Measurements from ENCODE around the gene INTS11.

INTS11 gene

GRCh38 chr1:1334835-1335234 lies 10.4 kb upstream of the INTS11 start:
- Histone ChIP-seq H3K27me3 (ENCODE audit: insufficient read depth, low read length) (no peaks in the 10 kb centered on the region), H3K4me1 (ENCODE audit: control insufficient read depth, insufficient read depth, low read length, unreplicated experiment) (peaks cover 3% of the 10 kb centered on the region), H2AFZ (ENCODE audit: low read length, unreplicated experiment) (no peak overlapping the region), H3K79me2 (ENCODE audit: control insufficient read depth, insufficient read depth, low read length, unreplicated experiment) (no peaks in the 10 kb centered on the region), H3K4me3 (ENCODE audit: low read depth, low read length) (no peak overlapping the region), H3K36me3 (ENCODE audit: insufficient read depth, low read length) (peaks cover 3% of the 10 kb centered on the region; the same call in 1 of the 2 replicates), H3K27ac (ENCODE audit: low read depth, low read length) (no peak overlapping the region)

DNA sequence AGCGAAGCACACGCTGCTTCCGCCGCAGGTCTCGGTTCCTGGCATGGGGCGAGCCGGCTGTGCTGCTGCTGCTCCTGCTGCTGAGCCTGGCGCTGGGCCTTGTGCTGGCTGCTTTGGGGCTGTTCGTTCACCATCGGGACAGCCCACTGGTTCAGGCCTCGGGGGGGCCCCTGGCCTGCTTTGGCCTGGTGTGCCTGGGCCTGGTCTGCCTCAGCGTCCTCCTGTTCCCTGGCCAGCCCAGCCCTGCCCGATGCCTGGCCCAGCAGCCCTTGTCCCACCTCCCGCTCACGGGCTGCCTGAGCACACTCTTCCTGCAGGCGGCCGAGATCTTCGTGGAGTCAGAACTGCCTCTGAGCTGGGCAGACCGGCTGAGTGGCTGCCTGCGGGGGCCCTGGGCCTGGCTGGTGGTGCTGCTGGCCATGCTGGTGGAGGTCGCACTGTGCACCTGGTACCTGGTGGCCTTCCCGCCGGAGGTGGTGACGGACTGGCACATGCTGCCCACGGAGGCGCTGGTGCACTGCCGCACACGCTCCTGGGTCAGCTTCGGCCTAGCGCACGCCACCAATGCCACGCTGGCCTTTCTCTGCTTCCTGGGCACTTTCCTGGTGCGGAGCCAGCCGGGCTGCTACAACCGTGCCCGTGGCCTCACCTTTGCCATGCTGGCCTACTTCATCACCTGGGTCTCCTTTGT lies 9.2 kb upstream of the INTS11 start:
- Histone ChIP-seq H3K27me3 (ENCODE audit: insufficient read depth, low read length) (no peaks in the 10 kb centered on the region), H3K36me3 (ENCODE audit: insufficient read depth, low read length) (peaks cover 3% of the 10 kb centered on the region; the same call in 1 of the 2 replicates), H3K79me2 (ENCODE audit: control insufficient read depth, insufficient read depth, low read length, unreplicated experiment) (no peaks in the 10 kb centered on the region), H3K27ac (ENCODE audit: low read depth, low read length) (no peak overlapping the region), H3K4me3 (ENCODE audit: low read depth, low read length) (no peak overlapping the region), H2AFZ (ENCODE audit: low read length, unreplicated experiment) (no peak overlapping the region), H3K4me1 (ENCODE audit: control insufficient read depth, insufficient read depth, low read length, unreplicated experiment) (peaks cover 3% of the 10 kb centered on the region)

- Histone ChIP-seq H3K79me2 (ENCODE audit: control insufficient read depth, insufficient read depth, low read length, unreplicated experiment) (no peaks in the 10 kb centered on the region), H3K27ac (ENCODE audit: low read depth, low read length) (no peak overlapping the region), H3K4me1 (ENCODE audit: control insufficient read depth, insufficient read depth, low read length, unreplicated experiment) (peaks cover 3% of the 10 kb centered on the region), H3K36me3 (ENCODE audit: insufficient read depth, low read length) (peaks cover 2% of the 10 kb centered on the region; the same call in 1 of the 2 replicates), H3K27me3 (ENCODE audit: insufficient read depth, low read length) (no peaks in the 10 kb centered on the region), H2AFZ (ENCODE audit: low read length, unreplicated experiment) (no peak overlapping the region), H3K4me3 (ENCODE audit: low read depth, low read length) (no peak overlapping the region)
Measured at GRCh38 chr1:1332774-1333480, 8.5 kb upstream of the INTS11 start.

DNA sequence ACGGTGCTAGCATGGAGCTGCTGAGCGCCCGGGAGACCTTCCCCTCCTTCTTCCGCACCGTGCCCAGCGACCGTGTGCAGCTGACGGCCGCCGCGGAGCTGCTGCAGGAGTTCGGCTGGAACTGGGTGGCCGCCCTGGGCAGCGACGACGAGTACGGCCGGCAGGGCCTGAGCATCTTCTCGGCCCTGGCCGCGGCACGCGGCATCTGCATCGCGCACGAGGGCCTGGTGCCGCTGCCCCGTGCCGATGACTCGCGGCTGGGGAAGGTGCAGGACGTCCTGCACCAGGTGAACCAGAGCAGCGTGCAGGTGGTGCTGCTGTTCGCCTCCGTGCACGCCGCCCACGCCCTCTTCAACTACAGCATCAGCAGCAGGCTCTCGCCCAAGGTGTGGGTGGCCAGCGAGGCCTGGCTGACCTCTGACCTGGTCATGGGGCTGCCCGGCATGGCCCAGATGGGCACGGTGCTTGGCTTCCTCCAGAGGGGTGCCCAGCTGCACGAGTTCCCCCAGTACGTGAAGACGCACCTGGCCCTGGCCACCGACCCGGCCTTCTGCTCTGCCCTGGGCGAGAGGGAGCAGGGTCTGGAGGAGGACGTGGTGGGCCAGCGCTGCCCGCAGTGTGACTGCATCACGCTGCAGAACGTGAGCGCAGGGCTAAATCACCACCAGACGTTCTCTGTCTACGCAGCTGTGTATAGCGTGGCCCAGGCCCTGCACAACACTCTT lies 7.7 kb upstream of the INTS11 start:
- Histone ChIP-seq H3K79me2 (ENCODE audit: control insufficient read depth, insufficient read depth, low read length, unreplicated experiment) (no peaks in the 10 kb centered on the region), H3K4me3 (ENCODE audit: low read depth, low read length) (no peak overlapping the region), H3K36me3 (ENCODE audit: insufficient read depth, low read length) (no peaks in the 10 kb centered on the region), H2AFZ (ENCODE audit: low read length, unreplicated experiment) (no peak overlapping the region), H3K27me3 (ENCODE audit: insufficient read depth, low read length) (no peaks in the 10 kb centered on the region), H3K4me1 (ENCODE audit: control insufficient read depth, insufficient read depth, low read length, unreplicated experiment) (peaks cover 3% of the 10 kb centered on the region), H3K27ac (ENCODE audit: low read depth, low read length) (no peak overlapping the region)

DNA sequence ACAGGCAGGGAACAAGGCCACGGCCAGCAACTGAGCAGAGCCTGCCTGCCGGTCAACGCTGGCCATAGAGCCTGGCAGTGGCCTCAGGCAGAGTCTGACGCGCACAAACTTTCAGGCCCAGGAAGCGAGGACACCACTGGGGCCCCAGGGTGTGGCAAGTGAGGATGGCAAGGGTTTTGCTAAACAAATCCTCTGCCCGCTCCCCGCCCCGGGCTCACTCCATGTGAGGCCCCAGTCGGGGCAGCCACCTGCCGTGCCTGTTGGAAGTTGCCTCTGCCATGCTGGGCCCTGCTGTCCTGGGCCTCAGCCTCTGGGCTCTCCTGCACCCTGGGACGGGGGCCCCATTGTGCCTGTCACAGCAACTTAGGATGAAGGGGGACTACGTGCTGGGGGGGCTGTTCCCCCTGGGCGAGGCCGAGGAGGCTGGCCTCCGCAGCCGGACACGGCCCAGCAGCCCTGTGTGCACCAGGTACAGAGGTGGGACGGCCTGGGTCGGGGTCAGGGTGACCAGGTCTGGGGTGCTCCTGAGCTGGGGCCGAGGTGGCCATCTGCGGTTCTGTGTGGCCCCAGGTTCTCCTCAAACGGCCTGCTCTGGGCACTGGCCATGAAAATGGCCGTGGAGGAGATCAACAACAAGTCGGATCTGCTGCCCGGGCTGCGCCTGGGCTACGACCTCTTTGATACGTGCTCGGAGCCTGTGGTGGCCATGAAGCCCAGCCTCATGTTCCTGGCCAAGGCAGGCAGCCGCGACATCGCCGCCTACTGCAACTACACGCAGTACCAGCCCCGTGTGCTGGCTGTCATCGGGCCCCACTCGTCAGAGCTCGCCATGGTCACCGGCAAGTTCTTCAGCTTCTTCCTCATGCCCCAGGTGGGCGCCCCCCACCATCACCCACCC lies 6.9 kb upstream of the INTS11 start, which contains the start of gene TAS1R3:
Gene TAS1R3, plus strand, starts transcription at position 213 of the 898 bp plus-strand sequence. Its CDS starts 66 bp downstream, at position 279.
- H3K27ac ChIP-seq (ENCODE audit: low read depth, low read length) = no peak within 1 kb of the TSS
- H3K79me2 ChIP-seq (ENCODE audit: control insufficient read depth, insufficient read depth, low read length, unreplicated experiment) = no peaks in the 10 kb centered on the region
- H2AFZ ChIP-seq (ENCODE audit: low read length, unreplicated experiment) = no peak within 1 kb of the TSS
- peaks cover 3% of the 10 kb centered on the region for H3K4me1 ChIP-seq (ENCODE audit: control insufficient read depth, insufficient read depth, low read length, unreplicated experiment)
- no peaks in the 10 kb centered on the region for H3K36me3 ChIP-seq (ENCODE audit: insufficient read depth, low read length)
- no peaks in the 10 kb centered on the region for H3K27me3 ChIP-seq (ENCODE audit: insufficient read depth, low read length)
- H3K4me3 ChIP-seq (ENCODE audit: low read depth, low read length) = no peak within 1 kb of the TSS

- Histone ChIP-seq H3K4me3 (ENCODE audit: low read depth, low read length) (no peak overlapping the region), H3K27ac (ENCODE audit: low read depth, low read length) (no peak overlapping the region), H3K27me3 (ENCODE audit: insufficient read depth, low read length) (no peaks in the 10 kb centered on the region), H3K36me3 (ENCODE audit: insufficient read depth, low read length) (no peaks in the 10 kb centered on the region), H3K4me1 (ENCODE audit: control insufficient read depth, insufficient read depth, low read length, unreplicated experiment) (peaks cover 9% of the 10 kb centered on the region), H3K79me2 (ENCODE audit: control insufficient read depth, insufficient read depth, low read length, unreplicated experiment) (peaks cover 7% of the 10 kb centered on the region), H2AFZ (ENCODE audit: low read length, unreplicated experiment) (no peak overlapping the region)
Measured at GRCh38 chr1:1330366-1331067, 6.1 kb upstream of the INTS11 start.

DNA sequence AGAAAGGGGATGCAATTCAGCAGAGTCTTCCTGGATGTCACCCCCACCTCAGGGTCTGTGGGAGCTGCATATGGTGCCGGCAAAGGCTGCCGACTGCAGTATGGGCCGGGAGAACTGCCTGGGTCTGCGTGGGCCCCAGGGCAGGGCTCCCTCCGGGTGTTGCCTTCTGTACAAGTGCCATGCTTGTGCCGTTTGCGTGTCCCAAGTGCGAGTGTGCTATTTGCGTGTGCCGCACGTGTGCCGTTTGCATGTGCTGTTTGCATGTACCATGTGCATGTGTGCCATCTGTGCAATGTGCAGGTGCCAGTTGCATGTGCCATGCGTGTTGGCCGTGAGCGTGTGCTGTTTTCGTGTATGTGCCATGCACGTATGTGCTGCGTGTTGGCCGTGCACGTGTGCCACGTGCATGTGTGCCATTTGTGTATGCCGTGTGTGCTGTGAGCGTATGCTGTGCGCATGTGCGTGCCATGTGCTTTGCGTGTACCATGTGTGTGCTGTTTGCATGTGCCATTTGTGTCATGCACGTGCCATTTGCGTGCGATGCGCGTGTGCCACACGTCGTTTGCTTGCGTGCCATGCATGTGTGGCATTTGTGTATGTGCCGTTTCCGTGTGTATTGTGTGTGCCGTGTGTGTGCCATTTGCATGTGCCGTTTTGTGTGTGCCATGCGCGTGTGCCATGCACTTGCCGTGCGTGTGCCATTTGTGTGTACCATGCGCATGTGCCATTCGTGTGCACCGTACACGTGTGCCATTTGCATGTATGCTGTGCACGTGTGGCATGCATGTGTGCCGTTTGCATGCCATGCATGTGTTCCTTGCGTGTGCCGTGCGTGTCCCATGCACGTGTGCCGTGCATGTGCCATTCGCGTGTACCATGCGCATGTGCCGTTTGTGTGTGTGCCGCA lies 5.1 kb upstream of the INTS11 start:
- H3K4me3 ChIP-seq (ENCODE audit: low read depth, low read length) = no peak overlapping the region
- peaks cover 15% of the 10 kb centered on the region for H3K79me2 ChIP-seq (ENCODE audit: control insufficient read depth, insufficient read depth, low read length, unreplicated experiment)
- no peak overlapping the region for H2AFZ ChIP-seq (ENCODE audit: low read length, unreplicated experiment)
- H3K27ac ChIP-seq (ENCODE audit: low read depth, low read length) = no peak overlapping the region
- no peaks in the 10 kb centered on the region for H3K27me3 ChIP-seq (ENCODE audit: insufficient read depth, low read length)
- peaks cover 10% of the 10 kb centered on the region for H3K4me1 ChIP-seq (ENCODE audit: control insufficient read depth, insufficient read depth, low read length, unreplicated experiment)
- no peaks in the 10 kb centered on the region for H3K36me3 ChIP-seq (ENCODE audit: insufficient read depth, low read length)

DNA sequence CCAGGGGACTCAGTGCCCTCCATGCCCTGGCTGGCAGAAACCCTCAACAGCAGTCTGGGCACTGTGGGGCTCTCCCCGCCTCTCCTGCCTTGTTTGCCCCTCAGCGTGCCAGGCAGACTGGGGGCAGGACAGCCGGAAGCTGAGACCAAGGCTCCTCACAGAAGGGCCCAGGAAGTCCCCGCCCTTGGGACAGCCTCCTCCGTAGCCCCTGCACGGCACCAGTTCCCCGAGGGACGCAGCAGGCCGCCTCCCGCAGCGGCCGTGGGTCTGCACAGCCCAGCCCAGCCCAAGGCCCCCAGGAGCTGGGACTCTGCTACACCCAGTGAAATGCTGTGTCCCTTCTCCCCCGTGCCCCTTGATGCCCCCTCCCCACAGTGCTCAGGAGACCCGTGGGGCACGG lies 3.8 kb upstream of the INTS11 start:
- Histone ChIP-seq H3K27ac (ENCODE audit: low read depth, low read length) (no peak overlapping the region), H2AFZ (ENCODE audit: low read length, unreplicated experiment) (no peak overlapping the region), H3K27me3 (ENCODE audit: insufficient read depth, low read length) (no peaks in the 10 kb centered on the region), H3K36me3 (ENCODE audit: insufficient read depth, low read length) (no peaks in the 10 kb centered on the region), H3K4me3 (ENCODE audit: low read depth, low read length) (no peak overlapping the region), H3K79me2 (ENCODE audit: control insufficient read depth, insufficient read depth, low read length, unreplicated experiment) (peaks cover 24% of the 10 kb centered on the region), H3K4me1 (ENCODE audit: control insufficient read depth, insufficient read depth, low read length, unreplicated experiment) (peaks cover 13% of the 10 kb centered on the region)

DNA sequence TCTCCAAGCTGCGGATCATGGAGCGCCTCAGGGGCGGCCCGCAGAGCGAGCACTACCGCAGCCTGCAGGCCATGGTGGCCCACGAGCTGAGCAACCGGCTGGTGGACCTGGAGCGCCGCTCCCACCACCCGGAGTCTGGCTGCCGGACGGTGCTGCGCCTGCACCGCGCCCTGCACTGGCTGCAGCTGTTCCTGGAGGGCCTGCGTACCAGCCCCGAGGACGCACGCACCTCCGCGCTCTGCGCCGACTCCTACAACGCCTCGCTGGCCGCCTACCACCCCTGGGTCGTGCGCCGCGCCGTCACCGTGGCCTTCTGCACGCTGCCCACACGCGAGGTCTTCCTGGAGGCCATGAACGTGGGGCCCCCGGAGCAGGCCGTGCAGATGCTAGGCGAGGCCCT lies 2.8 kb upstream of the INTS11 start:
- Histone ChIP-seq H3K4me3 (ENCODE audit: low read depth, low read length) (no peak overlapping the region), H3K27ac (ENCODE audit: low read depth, low read length) (no peak overlapping the region), H3K27me3 (ENCODE audit: insufficient read depth, low read length) (no peaks in the 10 kb centered on the region), H2AFZ (ENCODE audit: low read length, unreplicated experiment) (no peak overlapping the region), H3K4me1 (ENCODE audit: control insufficient read depth, insufficient read depth, low read length, unreplicated experiment) (peaks cover 19% of the 10 kb centered on the region), H3K79me2 (ENCODE audit: control insufficient read depth, insufficient read depth, low read length, unreplicated experiment) (peaks cover 31% of the 10 kb centered on the region), H3K36me3 (ENCODE audit: insufficient read depth, low read length) (no peaks in the 10 kb centered on the region)

Data from ACC112 (cell line).